Measurements from ENCODE around the gene KCNAB3. TPM values are rescaled to one million over a fixed set of nuclear protein-coding genes. Genes with fewer than 3 reads are reported as not detected.

The KCNAB3 gene
- 0.22 and 0.25 TPM in 2 replicates for total RNA-seq (2012; rRNA removed)

- Histone ChIP-seq H3K4me2 (ENCODE audit: low read length) (peak within 1 kb of the TSS; percentile 88), H3K9me3 (replicated peaks; ENCODE audit: low read length) (no peaks in the 10 kb centered on the region), H3K9ac (ENCODE audit: low read depth, low read length) (peak within 1 kb of the TSS; percentile 32), H3K27me3 (ENCODE audit: control insufficient read depth, insufficient read depth, low read length) (no peaks in the 10 kb centered on the region), H3K36me3 (ENCODE audit: insufficient read depth, low read length) (peaks cover 2% of the 10 kb centered on the region), H3K4me3 (ENCODE audit: low read length) (peak within 1 kb of the TSS; percentile 83), H3K4me1 (ENCODE audit: control insufficient read depth, insufficient read depth, low read length) (peaks cover 19% of the 10 kb centered on the region)
Measured at GRCh38 chr17:7929158-7930023, at the start of gene KCNAB3. Gene KCNAB3, minus strand, starts transcription at chr17:7929856. Its CDS starts 421 bp downstream, at chr17:7929435.

- Histone ChIP-seq H3K4me3 (ENCODE audit: low read length) (no peak overlapping the region), H3K36me3 (ENCODE audit: insufficient read depth, low read length) (no peaks in the 10 kb centered on the region), H3K9me3 (replicated peaks; ENCODE audit: low read length) (peaks cover 5% of the 10 kb centered on the region), H3K4me1 (ENCODE audit: control insufficient read depth, insufficient read depth, low read length) (peaks cover 14% of the 10 kb centered on the region), H3K9ac (ENCODE audit: low read depth, low read length) (no peak overlapping the region), H3K27me3 (ENCODE audit: control insufficient read depth, insufficient read depth, low read length) (no peaks in the 10 kb centered on the region), H3K4me2 (ENCODE audit: low read length) (no peak overlapping the region)
Measured at GRCh38 chr17:7977805-7978204, 48.1 kb upstream of the KCNAB3 start.

GRCh38 chr17:7977039-7977438, 47.4 kb upstream of the KCNAB3 start:
- Histone ChIP-seq H3K9me3 (replicated peaks; ENCODE audit: low read length) (peaks cover 5% of the 10 kb centered on the region), H3K27me3 (ENCODE audit: control insufficient read depth, insufficient read depth, low read length) (no peaks in the 10 kb centered on the region), H3K9ac (ENCODE audit: low read depth, low read length) (no peak overlapping the region), H3K4me1 (ENCODE audit: control insufficient read depth, insufficient read depth, low read length) (peaks cover 7% of the 10 kb centered on the region), H3K4me2 (ENCODE audit: low read length) (no peak overlapping the region), H3K4me3 (ENCODE audit: low read length) (no peak overlapping the region), H3K36me3 (ENCODE audit: insufficient read depth, low read length) (no peaks in the 10 kb centered on the region)

DNA sequence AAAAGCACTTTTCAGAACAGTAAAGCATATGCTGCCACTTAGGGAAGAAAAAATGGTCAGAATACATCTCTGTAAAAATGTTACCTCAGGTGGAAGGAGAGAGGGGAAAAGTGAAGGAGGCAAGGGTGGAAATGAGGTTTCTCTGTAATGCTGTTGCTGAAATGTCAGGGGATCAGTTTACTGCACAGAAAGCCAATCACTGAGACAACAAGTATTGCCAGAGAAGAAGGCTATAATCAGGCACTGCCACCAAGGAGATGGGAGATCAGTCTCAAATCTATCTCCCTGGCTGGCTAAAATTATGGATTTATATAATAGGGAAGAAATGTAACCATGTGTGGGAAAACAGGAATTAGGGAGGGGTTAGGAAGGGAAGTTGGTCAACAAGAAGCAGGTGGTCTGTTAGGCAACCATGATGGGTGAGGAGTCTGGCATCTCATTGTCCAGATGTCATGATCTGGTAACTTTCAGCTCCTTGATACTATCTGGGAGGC, 45.0 kb upstream of the KCNAB3 start:
- Histone ChIP-seq H3K9ac (ENCODE audit: low read depth, low read length) (no peak overlapping the region), H3K9me3 (replicated peaks; ENCODE audit: low read length) (peaks cover 5% of the 10 kb centered on the region), H3K4me1 (ENCODE audit: control insufficient read depth, insufficient read depth, low read length) (no peaks in the 10 kb centered on the region), H3K4me3 (ENCODE audit: low read length) (no peak overlapping the region), H3K36me3 (ENCODE audit: insufficient read depth, low read length) (no peaks in the 10 kb centered on the region), H3K4me2 (ENCODE audit: low read length) (no peak overlapping the region), H3K27me3 (ENCODE audit: control insufficient read depth, insufficient read depth, low read length) (no peaks in the 10 kb centered on the region)

GRCh38 chr17:7972131-7972785, 42.6 kb upstream of the KCNAB3 start:
- Histone ChIP-seq H3K27me3 (ENCODE audit: control insufficient read depth, insufficient read depth, low read length) (peaks cover 3% of the 10 kb centered on the region), H3K4me3 (ENCODE audit: low read length) (no peak overlapping the region), H3K9ac (ENCODE audit: low read depth, low read length) (no peak overlapping the region), H3K9me3 (replicated peaks; ENCODE audit: low read length) (peaks cover 5% of the 10 kb centered on the region), H3K4me1 (ENCODE audit: control insufficient read depth, insufficient read depth, low read length) (no peaks in the 10 kb centered on the region), H3K36me3 (ENCODE audit: insufficient read depth, low read length) (no peaks in the 10 kb centered on the region), H3K4me2 (ENCODE audit: low read length) (no peak overlapping the region)

DNA sequence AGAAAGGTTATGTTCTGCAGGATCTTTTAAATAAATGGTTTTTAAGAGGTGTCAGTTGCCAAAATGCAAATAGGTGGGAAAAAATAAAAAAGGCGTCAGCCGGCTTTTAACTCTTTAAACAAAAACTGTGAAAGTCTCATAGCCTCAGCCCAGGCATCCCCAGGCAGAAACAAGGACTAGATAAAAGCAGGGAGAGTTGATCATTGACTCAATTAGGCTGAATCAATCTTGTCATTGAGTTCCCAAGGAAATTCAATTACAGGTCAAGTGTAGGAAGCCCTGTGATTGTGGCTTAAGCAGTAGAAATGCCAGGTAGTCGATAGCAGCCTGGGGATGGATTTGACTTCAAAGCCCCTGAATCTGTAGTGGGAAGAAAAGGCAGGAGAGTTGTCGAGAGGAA, 42.0 kb upstream of the KCNAB3 start:
- no peak overlapping the region for H3K4me3 ChIP-seq (ENCODE audit: low read length)
- no peak overlapping the region for H3K4me2 ChIP-seq (ENCODE audit: low read length)
- H3K36me3 ChIP-seq (ENCODE audit: insufficient read depth, low read length) = no peaks in the 10 kb centered on the region
- H3K4me1 ChIP-seq (ENCODE audit: control insufficient read depth, insufficient read depth, low read length) = no peaks in the 10 kb centered on the region
- peaks cover 3% of the 10 kb centered on the region for H3K27me3 ChIP-seq (ENCODE audit: control insufficient read depth, insufficient read depth, low read length)
- no peak overlapping the region for H3K9ac ChIP-seq (ENCODE audit: low read depth, low read length)
- peaks cover 5% of the 10 kb centered on the region for H3K9me3 ChIP-seq (replicated peaks; ENCODE audit: low read length)

- Histone ChIP-seq H3K9ac (ENCODE audit: low read depth, low read length) (no peak overlapping the region), H3K4me2 (ENCODE audit: low read length) (no peak overlapping the region), H3K27me3 (ENCODE audit: control insufficient read depth, insufficient read depth, low read length) (peaks cover 3% of the 10 kb centered on the region), H3K4me3 (ENCODE audit: low read length) (no peak overlapping the region), H3K36me3 (ENCODE audit: insufficient read depth, low read length) (no peaks in the 10 kb centered on the region), H3K4me1 (ENCODE audit: control insufficient read depth, insufficient read depth, low read length) (no peaks in the 10 kb centered on the region), H3K9me3 (replicated peaks; ENCODE audit: low read length) (no peaks in the 10 kb centered on the region)
Measured at GRCh38 chr17:7969433-7969832, 39.8 kb upstream of the KCNAB3 start.

GRCh38 chr17:7967751-7968150, 38.1 kb upstream of the KCNAB3 start:
- Histone ChIP-seq H3K36me3 (ENCODE audit: insufficient read depth, low read length) (no peaks in the 10 kb centered on the region), H3K27me3 (ENCODE audit: control insufficient read depth, insufficient read depth, low read length) (peaks cover 3% of the 10 kb centered on the region), H3K9me3 (replicated peaks; ENCODE audit: low read length) (no peaks in the 10 kb centered on the region), H3K9ac (ENCODE audit: low read depth, low read length) (no peak overlapping the region), H3K4me2 (ENCODE audit: low read length) (no peak overlapping the region), H3K4me3 (ENCODE audit: low read length) (no peak overlapping the region), H3K4me1 (ENCODE audit: control insufficient read depth, insufficient read depth, low read length) (no peaks in the 10 kb centered on the region)

GRCh38 chr17:7961421-7961820, 31.8 kb upstream of the KCNAB3 start:
- Histone ChIP-seq H3K9me3 (replicated peaks; ENCODE audit: low read length) (no peaks in the 10 kb centered on the region), H3K27me3 (ENCODE audit: control insufficient read depth, insufficient read depth, low read length) (peaks cover 11% of the 10 kb centered on the region), H3K4me2 (ENCODE audit: low read length) (no peak overlapping the region), H3K4me1 (ENCODE audit: control insufficient read depth, insufficient read depth, low read length) (no peaks in the 10 kb centered on the region), H3K9ac (ENCODE audit: low read depth, low read length) (no peak overlapping the region), H3K36me3 (ENCODE audit: insufficient read depth, low read length) (no peaks in the 10 kb centered on the region), H3K4me3 (ENCODE audit: low read length) (no peak overlapping the region)

DNA sequence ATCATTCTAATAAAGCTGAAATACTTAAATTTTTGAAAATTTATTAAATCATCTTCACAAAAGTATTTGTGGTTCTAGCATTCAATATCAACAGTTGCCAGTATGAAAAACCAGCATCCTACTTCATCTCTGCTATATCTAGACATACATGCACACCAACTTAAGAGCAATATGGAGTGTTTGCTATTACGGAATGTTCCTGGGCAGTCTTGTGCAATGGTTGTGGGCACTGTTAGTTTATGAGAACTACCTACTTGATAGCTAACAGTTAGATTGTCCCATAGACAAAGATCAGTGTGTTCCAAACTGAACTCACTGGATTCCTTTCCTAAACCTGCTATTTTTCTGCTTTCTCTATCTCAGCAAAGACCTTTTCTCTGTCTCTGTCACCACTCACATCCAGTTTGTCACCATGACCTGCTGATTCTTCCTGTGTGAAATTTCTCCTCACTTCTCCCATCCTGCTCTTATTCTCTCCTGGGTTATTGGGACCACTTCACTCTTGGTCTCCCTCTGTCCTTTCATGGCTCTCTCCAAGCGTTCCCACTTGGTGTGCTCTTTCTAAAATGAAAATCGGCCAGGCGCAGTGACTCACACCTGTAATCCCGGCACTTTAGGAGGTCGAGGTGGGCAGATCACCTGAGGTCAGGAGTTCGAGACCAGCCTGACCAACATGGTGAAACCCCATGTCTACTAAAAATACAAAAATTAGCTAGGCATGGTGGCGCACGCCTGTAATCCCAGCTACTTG, 30.0 kb upstream of the KCNAB3 start:
- peaks cover 11% of the 10 kb centered on the region for H3K27me3 ChIP-seq (ENCODE audit: control insufficient read depth, insufficient read depth, low read length)
- H3K4me1 ChIP-seq (ENCODE audit: control insufficient read depth, insufficient read depth, low read length) = no peaks in the 10 kb centered on the region
- no peak overlapping the region for H3K4me3 ChIP-seq (ENCODE audit: low read length)
- H3K9ac ChIP-seq (ENCODE audit: low read depth, low read length) = no peak overlapping the region
- no peak overlapping the region for H3K4me2 ChIP-seq (ENCODE audit: low read length)
- no peaks in the 10 kb centered on the region for H3K9me3 ChIP-seq (replicated peaks; ENCODE audit: low read length)
- no peaks in the 10 kb centered on the region for H3K36me3 ChIP-seq (ENCODE audit: insufficient read depth, low read length)

DNA sequence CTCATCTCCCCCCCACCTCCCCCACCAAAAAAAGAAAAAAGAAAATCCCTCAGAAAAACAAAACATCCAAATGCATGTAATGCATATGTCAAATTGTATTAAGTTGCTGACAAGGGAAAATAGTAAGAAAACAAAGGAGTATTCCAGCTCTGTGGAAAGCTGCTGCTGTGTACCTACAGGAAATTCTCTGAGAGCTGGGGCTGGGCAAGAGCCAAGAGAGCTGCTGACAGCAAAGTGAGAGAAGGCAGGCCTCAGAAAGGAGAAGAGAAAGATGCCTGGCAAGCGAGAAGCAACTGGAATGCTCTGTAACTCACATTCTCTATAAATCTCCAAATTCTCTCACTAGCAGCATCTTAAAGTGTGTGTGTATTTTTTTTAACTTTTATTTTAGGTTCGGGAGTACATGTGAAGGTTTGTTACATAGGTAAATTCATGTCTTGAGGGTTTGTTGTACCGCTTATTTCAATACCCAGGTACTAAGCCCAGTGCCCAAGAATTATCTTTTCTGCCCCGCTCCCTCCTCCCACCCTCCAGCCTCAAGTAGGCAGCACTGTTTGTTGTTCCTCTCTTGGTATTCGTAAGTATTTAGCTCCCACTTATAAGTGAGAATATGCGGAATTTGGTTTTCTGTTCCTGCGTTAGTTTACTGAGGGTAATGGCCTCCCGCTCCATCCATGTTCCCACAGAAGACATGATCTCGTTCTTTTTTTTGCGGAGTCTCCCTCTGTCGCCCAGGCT, 26.7 kb upstream of the KCNAB3 start:
- peaks cover 3% of the 10 kb centered on the region for H3K36me3 ChIP-seq (ENCODE audit: insufficient read depth, low read length)

More for the DNA sequence above, 26.7 kb upstream of the KCNAB3 start:
- peaks cover 3% of the 10 kb centered on the region for H3K27me3 ChIP-seq (ENCODE audit: control insufficient read depth, insufficient read depth, low read length)
- no peaks in the 10 kb centered on the region for H3K4me1 ChIP-seq (ENCODE audit: control insufficient read depth, insufficient read depth, low read length)
- no peak overlapping the region for H3K9ac ChIP-seq (ENCODE audit: low read depth, low read length)
- H3K4me2 ChIP-seq (ENCODE audit: low read length) = no peak overlapping the region
- no peaks in the 10 kb centered on the region for H3K9me3 ChIP-seq (replicated peaks; ENCODE audit: low read length)
- H3K4me3 ChIP-seq (ENCODE audit: low read length) = no peak overlapping the region

All from skeletal muscle satellite cell (primary cell).